ENCODE data around the gene GRID1.

DNA sequence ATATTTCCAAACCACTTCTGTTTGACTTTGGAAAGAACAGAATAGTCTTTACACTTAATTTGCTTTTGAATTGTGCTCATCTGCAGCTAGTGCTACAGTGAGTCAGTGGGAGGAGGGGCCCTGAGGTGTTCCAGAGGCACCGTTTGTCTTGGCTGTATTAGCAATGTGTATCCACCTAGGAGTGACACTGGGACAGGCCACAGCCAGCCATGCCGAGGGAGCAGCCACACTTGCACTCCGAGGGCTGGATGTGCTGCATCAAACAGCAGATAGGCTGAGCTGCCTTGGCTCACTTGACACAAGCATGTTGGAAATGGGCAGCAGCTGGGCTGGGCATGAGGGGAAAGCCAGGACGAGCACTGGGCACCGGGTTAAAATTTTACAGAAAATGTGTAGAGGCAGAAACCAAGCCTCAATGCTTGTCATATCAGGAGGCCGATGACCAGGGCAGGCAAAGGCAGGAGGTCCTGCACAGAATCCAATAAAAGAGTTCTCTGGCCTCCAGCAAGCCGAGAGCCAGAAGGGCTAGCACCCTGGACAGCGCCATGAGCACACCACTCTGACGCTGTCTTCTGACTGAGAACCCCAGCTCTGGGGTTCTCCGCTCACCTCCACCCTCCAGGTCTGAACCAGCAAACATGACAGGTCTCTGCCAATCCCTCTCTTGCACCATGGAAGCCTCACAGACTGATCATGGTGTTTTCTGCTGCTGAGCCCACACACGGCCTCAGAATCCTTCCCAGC is 163.3 kb downstream of the GRID1 start:
- TF ChIP-seq, protein P1, sequence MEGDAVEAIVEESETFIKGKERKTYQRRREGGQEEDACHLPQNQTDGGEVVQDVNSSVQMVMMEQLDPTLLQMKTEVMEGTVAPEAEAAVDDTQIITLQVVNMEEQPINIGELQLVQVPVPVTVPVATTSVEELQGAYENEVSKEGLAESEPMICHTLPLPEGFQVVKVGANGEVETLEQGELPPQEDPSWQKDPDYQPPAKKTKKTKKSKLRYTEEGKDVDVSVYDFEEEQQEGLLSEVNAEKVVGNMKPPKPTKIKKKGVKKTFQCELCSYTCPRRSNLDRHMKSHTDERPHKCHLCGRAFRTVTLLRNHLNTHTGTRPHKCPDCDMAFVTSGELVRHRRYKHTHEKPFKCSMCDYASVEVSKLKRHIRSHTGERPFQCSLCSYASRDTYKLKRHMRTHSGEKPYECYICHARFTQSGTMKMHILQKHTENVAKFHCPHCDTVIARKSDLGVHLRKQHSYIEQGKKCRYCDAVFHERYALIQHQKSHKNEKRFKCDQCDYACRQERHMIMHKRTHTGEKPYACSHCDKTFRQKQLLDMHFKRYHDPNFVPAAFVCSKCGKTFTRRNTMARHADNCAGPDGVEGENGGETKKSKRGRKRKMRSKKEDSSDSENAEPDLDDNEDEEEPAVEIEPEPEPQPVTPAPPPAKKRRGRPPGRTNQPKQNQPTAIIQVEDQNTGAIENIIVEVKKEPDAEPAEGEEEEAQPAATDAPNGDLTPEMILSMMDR (IDR thresholded peaks at IDR 0.05): no peak
- no peak for TF ChIP-seq POLR2A (IDR thresholded peaks at IDR 0.05)
